Measurements from ENCODE around the gene CMTM4.

GRCh38 chr16:66574531-66574930 lies 122.0 kb downstream of the CMTM4 start:
- no peak for TF ChIP-seq CTCF (optimal IDR thresholded peaks at IDR 0.05 in 1 of 3, IDR thresholded peaks at IDR 0.05 in 1 of 3, conservative IDR thresholded peaks at IDR 0.05 in 1 of 3; ENCODE audit: extremely low read depth in 1 of 3, insufficient read depth in 2 of 3, low read length in 3 of 3)
- TF ChIP-seq EZH2 (IDR thresholded peaks at IDR 0.05; ENCODE audit: low read length) = no peak
